SU-DHL-6 (cell line): ENCODE measurements around the gene DPH2.

Experiments
- H2AFZ ChIP-seq: fragments of 200-600 bp; sonication (generic); 2 replicates; pipeline ENCODE4 v1.6.1; 2014; ENCODE audit warnings: low read depth, mild to moderate bottlenecking, moderate library complexity, mixed read lengths, antibody characterized with exemption, low read length; ENCODE audit not compliant: severe bottlenecking
- H3F3A ChIP-seq: fragments of 200-600 bp; shearing (Covaris generic); 2 replicates; pipeline ENCODE4 v1.6.0; 2016; ENCODE audit warnings: antibody characterized with exemption, mild to moderate bottlenecking; ENCODE audit not compliant: insufficient read depth
- H3K27ac ChIP-seq: fragments of 200-600 bp; sonication (generic); 2 replicates; pipeline ENCODE4 v1.5.1; 2016; ENCODE audit warnings: low read depth, mild to moderate bottlenecking, low read length, moderate library complexity, mixed read lengths
- H3K27me3 ChIP-seq: fragments of 200-600 bp; sonication (generic), shearing (Covaris generic); 2 replicates; pipeline ENCODE4 v1.6.0; 2014; ENCODE audit warnings: mild to moderate bottlenecking, low read length
- H3K36me3 ChIP-seq: fragments of 200-600 bp; sonication (generic); 2 replicates; pipeline ENCODE4 v1.6.1; 2014; ENCODE audit warnings: mild to moderate bottlenecking, low read length, mixed read lengths
- H3K4me2 ChIP-seq: fragments of 300-600, 200-600 bp; shearing (Covaris generic), sonication (generic); 2 replicates; pipeline ENCODE4 v1.6.0; 2014; ENCODE audit warnings: low read length, low read depth, mild to moderate bottlenecking; ENCODE audit not compliant: poor library complexity, severe bottlenecking
- H3K4me3 ChIP-seq: fragments of 200-600 bp; sonication (generic); 2 replicates; pipeline ENCODE4 v1.5.1; 2014; ENCODE audit warnings: antibody characterized with exemption, low read length, mild to moderate bottlenecking, mixed read lengths; ENCODE audit not compliant: insufficient read depth, poor library complexity, severe bottlenecking
- H3K79me2 ChIP-seq: fragments of 200-600 bp; sonication (generic); 2 replicates; pipeline ENCODE4 v1.6.1; 2014; ENCODE audit warnings: mild to moderate bottlenecking, low read length, moderate library complexity; ENCODE audit not compliant: insufficient read depth
- H3K9ac ChIP-seq: fragments of 200-600 bp; sonication (generic); 2 replicates; pipeline ENCODE4 v1.7.0; 2014; ENCODE audit warnings: mild to moderate bottlenecking, low read length
- H3K9me2 ChIP-seq: fragments of 200-600 bp; sonication (generic); replicated peaks from 2 replicates; pipeline ENCODE4 v1.6.1; 2014; ENCODE audit warnings: low read length; ENCODE audit not compliant: insufficient read depth
- H3K9me3 ChIP-seq: fragments of 200-600 bp; sonication (generic); 2 replicates; pipeline ENCODE4 v1.6.1; 2014; ENCODE audit warnings: low read length, mixed read lengths; ENCODE audit not compliant: insufficient read depth
- H4K20me1 ChIP-seq: fragments of 200-600 bp; sonication (generic); 2 replicates; pipeline ENCODE4 v1.6.1; 2014; ENCODE audit warnings: low read depth, mild to moderate bottlenecking, antibody characterized with exemption, low read length, moderate library complexity, mixed read lengths
- EZH2phosphoT487 ChIP-seq: fragments of 200-600 bp; sonication (generic), shearing (Covaris generic); conservative IDR thresholded peaks from 2 replicates; pipeline ENCODE4 v1.6.1; 2018; ENCODE audit warnings: mild to moderate bottlenecking, antibody characterized with exemption, low read length, moderate library complexity, mixed read lengths
- TF ChIP-seq, protein P1 (sequence below): fragments of 200-600 bp; sonication (generic); IDR thresholded peaks from one replicate; pipeline ENCODE4 v1.5.1; 2017; ENCODE audit warnings: antibody characterized with exemption, mild to moderate bottlenecking, low read length, moderate library complexity; ENCODE audit not compliant: insufficient read depth, poor library complexity, severe bottlenecking

The DPH2 gene

DNA sequence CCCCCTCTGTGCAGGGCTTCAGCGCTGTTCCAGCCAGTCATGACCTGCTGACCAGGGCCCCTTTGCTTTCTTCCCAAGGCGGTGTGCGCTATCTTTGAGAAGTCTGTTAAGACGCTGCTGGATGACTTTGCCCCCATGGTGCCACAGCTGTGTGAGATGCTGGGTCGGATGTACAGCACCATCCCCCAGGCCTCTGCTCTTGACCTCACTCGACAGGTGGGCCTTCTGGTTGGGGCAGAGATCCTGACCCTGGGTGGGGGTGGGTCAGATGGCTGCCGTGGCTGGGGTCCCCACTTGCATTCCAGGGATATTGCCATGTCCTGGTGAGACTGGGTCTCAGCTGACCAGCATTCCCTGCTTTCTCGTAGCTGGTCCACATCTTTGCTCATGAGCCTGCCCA is 9.0 kb upstream of the DPH2 start:
- H3K4me2 ChIP-seq, result no peak overlapping the region
- H3F3A ChIP-seq, result no peaks in the 10 kb centered on the region
- TF ChIP-seq EZH2phosphoT487, result no peak
- TF ChIP-seq, protein P1, sequence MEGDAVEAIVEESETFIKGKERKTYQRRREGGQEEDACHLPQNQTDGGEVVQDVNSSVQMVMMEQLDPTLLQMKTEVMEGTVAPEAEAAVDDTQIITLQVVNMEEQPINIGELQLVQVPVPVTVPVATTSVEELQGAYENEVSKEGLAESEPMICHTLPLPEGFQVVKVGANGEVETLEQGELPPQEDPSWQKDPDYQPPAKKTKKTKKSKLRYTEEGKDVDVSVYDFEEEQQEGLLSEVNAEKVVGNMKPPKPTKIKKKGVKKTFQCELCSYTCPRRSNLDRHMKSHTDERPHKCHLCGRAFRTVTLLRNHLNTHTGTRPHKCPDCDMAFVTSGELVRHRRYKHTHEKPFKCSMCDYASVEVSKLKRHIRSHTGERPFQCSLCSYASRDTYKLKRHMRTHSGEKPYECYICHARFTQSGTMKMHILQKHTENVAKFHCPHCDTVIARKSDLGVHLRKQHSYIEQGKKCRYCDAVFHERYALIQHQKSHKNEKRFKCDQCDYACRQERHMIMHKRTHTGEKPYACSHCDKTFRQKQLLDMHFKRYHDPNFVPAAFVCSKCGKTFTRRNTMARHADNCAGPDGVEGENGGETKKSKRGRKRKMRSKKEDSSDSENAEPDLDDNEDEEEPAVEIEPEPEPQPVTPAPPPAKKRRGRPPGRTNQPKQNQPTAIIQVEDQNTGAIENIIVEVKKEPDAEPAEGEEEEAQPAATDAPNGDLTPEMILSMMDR, result no peak
- H2AFZ ChIP-seq, result no peak overlapping the region
- H3K9me2 ChIP-seq, result no peaks in the 10 kb centered on the region
- no peak overlapping the region for H3K9ac ChIP-seq
- no peak overlapping the region for H3K4me3 ChIP-seq
- no peak overlapping the region for H3K27ac ChIP-seq
- H3K27me3 ChIP-seq, result no peaks in the 10 kb centered on the region
- no peaks in the 10 kb centered on the region for H3K9me3 ChIP-seq
- H3K79me2 ChIP-seq, result no peaks in the 10 kb centered on the region
- H4K20me1 ChIP-seq, result no peaks in the 10 kb centered on the region
- no peaks in the 10 kb centered on the region for H3K36me3 ChIP-seq

DNA sequence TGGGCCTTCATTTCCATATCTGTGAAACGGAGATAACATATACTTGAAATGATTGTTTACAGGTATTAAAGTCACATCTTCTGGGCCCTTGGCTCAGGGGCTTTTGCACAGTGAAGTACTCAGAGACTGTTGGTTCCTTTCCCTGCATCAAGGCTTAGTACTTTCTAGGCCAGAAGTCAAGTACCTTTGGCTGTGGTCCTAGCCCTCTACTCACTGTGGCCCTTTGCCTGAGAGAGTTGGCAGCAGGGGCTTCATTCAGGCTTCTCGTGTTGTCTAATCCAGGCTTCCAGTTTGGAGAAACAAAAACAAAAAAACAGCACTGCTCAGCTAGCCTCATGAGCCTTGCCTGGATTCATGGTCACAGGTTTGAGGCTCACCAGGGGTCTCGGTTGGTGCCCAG is 8.1 kb upstream of the DPH2 start:
- no peaks in the 10 kb centered on the region for H3K79me2 ChIP-seq
- H3F3A ChIP-seq, result no peaks in the 10 kb centered on the region
- no peak overlapping the region for H3K4me3 ChIP-seq
- TF ChIP-seq, protein P1, result no peak
- no peak for TF ChIP-seq EZH2phosphoT487
- H3K36me3 ChIP-seq, result no peaks in the 10 kb centered on the region
- no peak overlapping the region for H3K9ac ChIP-seq
- no peaks in the 10 kb centered on the region for H3K27me3 ChIP-seq
- no peak overlapping the region for H2AFZ ChIP-seq
- no peak overlapping the region for H3K4me2 ChIP-seq
- H4K20me1 ChIP-seq, result no peaks in the 10 kb centered on the region
- H3K9me2 ChIP-seq, result no peaks in the 10 kb centered on the region
- H3K9me3 ChIP-seq, result no peaks in the 10 kb centered on the region
- no peak overlapping the region for H3K27ac ChIP-seq

DNA sequence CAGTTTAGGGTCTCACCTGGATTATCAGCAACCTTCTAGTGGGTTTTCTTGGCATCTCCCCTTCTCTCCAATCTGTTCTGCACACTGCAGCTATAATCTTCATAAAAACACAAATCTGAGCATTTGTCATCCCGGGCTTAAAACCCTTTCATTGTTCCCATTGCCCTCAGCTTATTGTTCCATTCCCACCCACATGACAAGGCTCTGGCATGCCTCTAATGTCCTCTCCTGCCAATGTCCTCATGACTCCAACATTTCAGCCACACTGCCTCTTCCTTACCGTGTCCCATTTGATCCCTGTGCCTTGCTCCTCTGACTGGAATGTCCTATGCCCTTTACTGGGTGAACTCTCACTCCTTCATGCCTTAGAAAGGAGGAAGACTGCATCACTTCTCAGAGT is 7.5 kb upstream of the DPH2 start:
- TF ChIP-seq, protein P1, result no peak
- TF ChIP-seq EZH2phosphoT487, result no peak
- Histone ChIP-seq H3K4me3 (no peak overlapping the region), H3K79me2 (no peaks in the 10 kb centered on the region), H4K20me1 (no peaks in the 10 kb centered on the region), H3K27ac (no peak overlapping the region), H3K27me3 (no peaks in the 10 kb centered on the region), H2AFZ (no peak overlapping the region), H3K9ac (no peak overlapping the region), H3K36me3 (no peaks in the 10 kb centered on the region), H3K4me2 (no peak overlapping the region), H3K9me3 (no peaks in the 10 kb centered on the region), H3F3A (no peaks in the 10 kb centered on the region), H3K9me2 (no peaks in the 10 kb centered on the region)
